ENCODE data around the gene APBA1.

APBA1 gene

GRCh38 chr9:69655065-69655464, 17.1 kb downstream of the APBA1 start:
- DNase-seq: no peak

GRCh38 chr9:69653261-69653660, 18.9 kb downstream of the APBA1 start:
- no peak for DNase-seq

GRCh38 chr9:69649566-69650250, 22.5 kb downstream of the APBA1 start:
- DNase-seq: no peak

GRCh38 chr9:69647804-69648203, 24.4 kb downstream of the APBA1 start:
- no peak for DNase-seq

- DNase-seq: no peak
Observed at GRCh38 chr9:69646810-69647209, 25.4 kb downstream of the APBA1 start.

GRCh38 chr9:69645488-69645887, 26.7 kb downstream of the APBA1 start:
- no peak for DNase-seq

- no peak for DNase-seq
Observed at GRCh38 chr9:69643098-69643497, 29.1 kb downstream of the APBA1 start.

- no peak for DNase-seq
Observed at GRCh38 chr9:69637817-69638200, 34.4 kb downstream of the APBA1 start.

- no peak for DNase-seq
Observed at GRCh38 chr9:69637193-69637816, 34.9 kb downstream of the APBA1 start.

- no peak for DNase-seq
Observed at GRCh38 chr9:69633716-69634115, 38.5 kb downstream of the APBA1 start.

GRCh38 chr9:69632768-69633167, 39.4 kb downstream of the APBA1 start:
- no peak for DNase-seq

- DNase-seq: no peak
Observed at GRCh38 chr9:69627281-69627680, 44.9 kb downstream of the APBA1 start.

GRCh38 chr9:69623276-69623675, 48.9 kb downstream of the APBA1 start:
- no peak for DNase-seq

GRCh38 chr9:69622676-69623075, 49.5 kb downstream of the APBA1 start:
- DNase-seq: no peak

GRCh38 chr9:69621730-69622460, 50.3 kb downstream of the APBA1 start:
- DNase-seq: no peak

- DNase-seq: no peak
Observed at GRCh38 chr9:69620731-69621130, 51.4 kb downstream of the APBA1 start.

GRCh38 chr9:69619233-69619632, 52.9 kb downstream of the APBA1 start:
- no peak for DNase-seq

- DNase-seq: no peak
Observed at GRCh38 chr9:69617006-69617405, 55.2 kb downstream of the APBA1 start.

GRCh38 chr9:69615880-69616279, 56.3 kb downstream of the APBA1 start:
- no peak for DNase-seq

GRCh38 chr9:69611221-69611620, 61.0 kb downstream of the APBA1 start:
- DNase-seq: no peak

GRCh38 chr9:69609156-69609555, 63.0 kb downstream of the APBA1 start:
- DNase-seq: no peak

GRCh38 chr9:69606089-69606488, 66.1 kb downstream of the APBA1 start:
- DNase-seq: no peak

- DNase-seq: no peak
Observed at GRCh38 chr9:69605406-69605805, 66.8 kb downstream of the APBA1 start.

GRCh38 chr9:69604568-69605219, 67.5 kb downstream of the APBA1 start:
- DNase-seq: no peak
